Thyroid gland (tissue), 4 donors: ENCODE results near the gene QPRT.
"Not testable (repeated sequence)": the region's sequence is repeated elsewhere in the genome, so short reads cannot be mapped to it uniquely, and the experiment has no call there.

Experiments
- CTCF ChIP-seq, 6 experiments: fragments of 200-600 bp in 3 of 6; fragments of 450-650 bp in 3 of 6; sonication (generic) in 3 of 6; IDR thresholded peaks; one replicate each; pipeline ENCODE4 v1.5.1; 2016 to 2019; ENCODE audit warnings: antibody characterized with exemption in 6 of 6, mild to moderate bottlenecking in 2 of 6, inconsistent platforms in 1 of 6, moderate library complexity in 1 of 6
- POLR2A ChIP-seq, 2 donors: fragments of 450-650 bp; IDR thresholded peaks; one replicate each; pipeline ENCODE4 v1.6.1; 2017; ENCODE audit warnings: antibody characterized with exemption in 2 of 2, mild to moderate bottlenecking in 2 of 2, moderate library complexity in 1 of 2

GRCh38 chr16:29667322-29667610 is 11.7 kb upstream of the QPRT start:
- not testable (repeated sequence) for TF ChIP-seq CTCF, POLR2A (IDR thresholded peaks at IDR 0.05)
